Measurements from ENCODE around the gene MACROD2.

- no peak for TF ChIP-seq ZNF239 (tag by site-specific recombination; IDR thresholded peaks at IDR 0.05)
- TF ChIP-seq, protein P1, sequence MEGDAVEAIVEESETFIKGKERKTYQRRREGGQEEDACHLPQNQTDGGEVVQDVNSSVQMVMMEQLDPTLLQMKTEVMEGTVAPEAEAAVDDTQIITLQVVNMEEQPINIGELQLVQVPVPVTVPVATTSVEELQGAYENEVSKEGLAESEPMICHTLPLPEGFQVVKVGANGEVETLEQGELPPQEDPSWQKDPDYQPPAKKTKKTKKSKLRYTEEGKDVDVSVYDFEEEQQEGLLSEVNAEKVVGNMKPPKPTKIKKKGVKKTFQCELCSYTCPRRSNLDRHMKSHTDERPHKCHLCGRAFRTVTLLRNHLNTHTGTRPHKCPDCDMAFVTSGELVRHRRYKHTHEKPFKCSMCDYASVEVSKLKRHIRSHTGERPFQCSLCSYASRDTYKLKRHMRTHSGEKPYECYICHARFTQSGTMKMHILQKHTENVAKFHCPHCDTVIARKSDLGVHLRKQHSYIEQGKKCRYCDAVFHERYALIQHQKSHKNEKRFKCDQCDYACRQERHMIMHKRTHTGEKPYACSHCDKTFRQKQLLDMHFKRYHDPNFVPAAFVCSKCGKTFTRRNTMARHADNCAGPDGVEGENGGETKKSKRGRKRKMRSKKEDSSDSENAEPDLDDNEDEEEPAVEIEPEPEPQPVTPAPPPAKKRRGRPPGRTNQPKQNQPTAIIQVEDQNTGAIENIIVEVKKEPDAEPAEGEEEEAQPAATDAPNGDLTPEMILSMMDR (tag by site-specific recombination; IDR thresholded peaks at IDR 0.05): no peak
- no peak for TF ChIP-seq ZNF416 (tag by site-specific recombination; IDR thresholded peaks at IDR 0.05)
- no peak for TF ChIP-seq ZNF148 (tag by site-specific recombination; IDR thresholded peaks at IDR 0.05; ENCODE audit: borderline replicate concordance)
- no peak for TF ChIP-seq REST (tag by site-specific recombination; IDR thresholded peaks at IDR 0.05)
- no peak for TF ChIP-seq ZNF121 (tag by site-specific recombination; IDR thresholded peaks at IDR 0.05)
- TF ChIP-seq ZBTB26 (tag by site-specific recombination; optimal IDR thresholded peaks at IDR 0.05): no peak
- TF ChIP-seq KLF9 (tag by site-specific recombination; IDR thresholded peaks at IDR 0.05; ENCODE audit: low read depth): no peak
- TF ChIP-seq, protein P2, sequence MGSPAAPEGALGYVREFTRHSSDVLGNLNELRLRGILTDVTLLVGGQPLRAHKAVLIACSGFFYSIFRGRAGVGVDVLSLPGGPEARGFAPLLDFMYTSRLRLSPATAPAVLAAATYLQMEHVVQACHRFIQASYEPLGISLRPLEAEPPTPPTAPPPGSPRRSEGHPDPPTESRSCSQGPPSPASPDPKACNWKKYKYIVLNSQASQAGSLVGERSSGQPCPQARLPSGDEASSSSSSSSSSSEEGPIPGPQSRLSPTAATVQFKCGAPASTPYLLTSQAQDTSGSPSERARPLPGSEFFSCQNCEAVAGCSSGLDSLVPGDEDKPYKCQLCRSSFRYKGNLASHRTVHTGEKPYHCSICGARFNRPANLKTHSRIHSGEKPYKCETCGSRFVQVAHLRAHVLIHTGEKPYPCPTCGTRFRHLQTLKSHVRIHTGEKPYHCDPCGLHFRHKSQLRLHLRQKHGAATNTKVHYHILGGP (tag by site-specific recombination; IDR thresholded peaks at IDR 0.05): no peak
- no peak for TF ChIP-seq ZNF776 (tag by site-specific recombination; IDR thresholded peaks at IDR 0.05; ENCODE audit: borderline replicate concordance)
Measured at GRCh38 chr20:16013631-16014030, 2018.3 kb downstream of the MACROD2 start.
